Cerebellar nuclear complex (tissue), 1 donor: ENCODE data around the gene MPND.
"Not testable (repeated sequence)": the region's sequence is repeated elsewhere in the genome, so short reads cannot be mapped to it uniquely, and the experiment has no call there.

Experiments
- DNase-seq, 2 experiments: peaks; one replicate each; lab custom pipeline; 2025; lab: John Stamatoyannopoulos, UW

Gene MPND

DNA sequence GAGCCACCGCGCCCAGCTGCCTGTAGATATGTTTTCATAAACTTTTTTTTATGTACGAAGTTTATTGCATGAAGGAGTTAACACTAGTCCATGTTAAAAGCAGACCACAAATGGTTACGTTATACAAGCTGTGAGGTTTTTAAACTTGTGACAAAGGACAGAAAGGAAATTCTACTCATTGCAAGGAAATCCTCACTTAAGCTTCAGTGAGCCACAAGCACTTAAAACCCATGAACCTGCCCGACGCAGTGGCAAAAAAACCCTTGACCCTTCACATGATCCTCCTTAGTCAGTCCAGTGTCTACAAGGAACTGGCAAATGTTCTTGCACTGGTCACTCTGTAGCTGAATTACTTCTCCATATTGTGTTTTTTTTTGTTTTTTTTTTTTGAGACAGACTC, 4.2 kb downstream of the MPND start:
- DNase-seq, result no peak

DNA sequence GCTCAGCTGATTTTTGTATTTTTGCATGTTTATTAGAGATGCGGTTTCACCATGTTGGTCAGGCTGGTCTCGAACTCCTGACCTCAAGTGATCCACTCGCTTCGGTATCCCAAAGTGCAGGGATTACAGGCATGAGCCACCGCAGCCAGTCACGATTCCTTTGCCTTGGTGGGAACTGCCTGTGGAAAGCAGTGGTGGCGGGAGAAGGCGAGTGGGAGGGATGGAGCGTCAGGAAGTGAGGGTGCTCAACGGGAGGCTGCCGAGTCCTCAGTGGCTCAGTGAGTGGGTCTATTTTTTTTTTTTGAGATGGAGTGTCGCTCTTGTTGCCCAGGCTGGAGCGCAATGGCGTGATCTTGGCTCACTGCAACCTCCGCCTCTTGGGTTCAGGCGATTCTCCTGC, 5.9 kb downstream of the MPND start:
- not testable (repeated sequence) for DNase-seq

GRCh38 chr19:4350111-4350510, 6.7 kb downstream of the MPND start:
- DNase-seq, result no peak

DNA sequence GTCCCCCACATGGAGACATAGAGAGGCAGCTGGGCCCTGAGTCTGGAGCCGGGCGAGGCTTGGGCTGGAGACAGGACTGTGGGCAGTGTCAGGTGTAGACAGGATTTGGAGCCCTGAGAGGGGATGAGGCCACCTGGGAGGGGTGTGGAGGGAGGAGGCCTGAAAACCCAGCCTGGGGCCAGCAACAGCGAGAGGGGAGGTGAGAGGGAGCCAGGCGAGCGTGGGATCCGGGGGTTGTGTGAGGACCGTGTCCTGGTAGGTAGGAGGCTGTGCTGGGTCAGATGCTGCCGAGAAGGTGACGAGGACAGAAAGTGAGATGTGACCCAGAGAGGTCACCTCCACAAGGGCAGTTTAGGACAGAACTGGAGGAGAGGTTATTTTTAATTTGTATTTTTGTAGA, 7.4 kb downstream of the MPND start:
- no peak for DNase-seq

GRCh38 chr19:4352701-4353121, 9.3 kb downstream of the MPND start:
- DNase-seq, result no peak

DNA sequence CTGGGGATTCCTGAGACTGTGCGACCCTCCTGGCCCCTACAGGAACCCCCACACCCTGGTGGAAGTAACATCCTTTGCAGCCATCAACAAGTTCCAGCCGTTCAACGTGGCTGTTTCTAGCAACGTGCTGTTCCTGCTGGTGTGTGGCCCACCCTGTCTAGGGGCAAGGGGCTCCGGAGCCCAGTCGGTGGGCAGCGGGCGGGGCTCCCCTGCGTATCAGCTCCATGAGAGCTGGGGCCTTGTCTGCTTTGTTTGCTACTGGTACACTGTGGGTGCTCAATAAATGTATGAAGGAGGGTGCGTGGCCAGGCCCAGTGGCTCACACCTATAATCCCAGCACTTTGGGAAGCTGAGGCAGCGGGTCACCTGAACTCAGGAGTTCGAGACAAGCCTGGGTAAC, 10.9 kb downstream of the MPND start:
- DNase-seq, result no peak

DNA sequence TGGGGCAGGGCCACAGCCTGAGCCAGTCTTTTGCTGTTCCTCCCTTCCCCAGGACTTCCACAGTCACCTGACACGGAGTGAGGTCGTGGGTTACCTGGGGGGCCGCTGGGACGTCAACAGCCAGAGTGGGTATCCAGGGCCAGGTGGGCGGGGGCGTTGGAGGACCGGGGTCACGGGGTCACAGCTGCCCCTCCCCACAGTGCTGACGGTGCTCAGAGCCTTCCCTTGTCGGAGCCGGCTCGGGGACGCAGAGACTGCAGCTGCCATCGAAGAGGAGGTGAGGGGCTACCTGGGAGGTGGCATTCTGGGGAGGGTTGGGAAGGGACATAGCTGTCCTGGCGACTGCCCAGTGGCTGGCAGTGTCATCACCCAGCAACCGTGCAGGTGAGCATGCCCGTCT, 11.5 kb downstream of the MPND start:
- DNase-seq, result no peak

DNA sequence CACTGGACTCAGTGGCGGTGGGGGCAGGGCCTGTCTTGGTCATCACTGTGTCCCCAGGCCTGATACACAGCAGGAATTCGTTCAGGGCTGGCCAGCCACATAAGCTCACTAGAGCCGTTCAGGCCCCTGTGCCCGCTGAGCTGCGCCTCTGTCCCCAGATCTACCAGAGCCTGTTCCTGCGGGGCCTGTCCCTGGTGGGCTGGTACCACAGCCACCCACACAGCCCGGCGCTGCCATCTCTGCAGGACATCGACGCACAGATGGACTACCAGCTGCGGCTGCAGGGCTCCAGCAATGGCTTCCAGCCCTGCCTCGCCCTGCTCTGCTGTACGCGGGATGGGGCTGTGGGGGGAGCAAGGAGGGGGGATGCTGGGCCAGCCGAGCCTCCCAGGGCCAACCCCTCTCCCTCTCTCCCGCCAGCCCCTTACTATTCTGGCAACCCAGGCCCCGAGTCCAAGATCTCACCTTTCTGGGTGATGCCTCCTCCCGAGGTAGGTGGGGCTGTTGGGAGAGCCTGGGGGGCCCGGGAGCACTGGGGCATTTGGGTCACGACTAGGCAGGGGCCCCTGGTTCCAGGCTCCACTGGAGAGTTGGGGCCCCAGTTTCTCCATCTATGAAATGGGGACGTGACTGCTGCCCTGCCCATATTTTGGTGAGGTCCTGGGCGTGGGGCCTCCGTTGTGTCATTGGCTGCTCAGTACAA, 13.9 kb downstream of the MPND start:
- no peak for DNase-seq

DNA sequence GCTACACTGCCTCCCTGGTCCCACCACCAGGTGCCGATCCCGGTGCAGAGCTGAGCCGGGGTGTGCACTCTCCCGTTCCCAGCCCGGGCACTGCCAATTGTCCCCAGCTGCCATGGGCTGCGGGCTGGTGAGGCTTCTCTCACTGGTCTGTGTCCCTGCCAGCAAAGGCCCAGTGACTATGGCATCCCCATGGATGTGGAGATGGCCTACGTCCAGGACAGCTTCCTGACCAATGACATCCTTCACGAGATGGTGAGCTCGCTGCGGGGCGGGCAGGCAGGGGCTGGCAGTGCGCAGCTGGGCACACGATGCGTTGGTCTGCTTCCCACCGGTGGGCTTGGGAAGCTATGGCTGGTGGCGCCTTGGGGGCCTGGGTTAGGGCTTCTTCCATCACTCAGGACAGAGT, 14.6 kb downstream of the MPND start:
- no peak for DNase-seq

DNA sequence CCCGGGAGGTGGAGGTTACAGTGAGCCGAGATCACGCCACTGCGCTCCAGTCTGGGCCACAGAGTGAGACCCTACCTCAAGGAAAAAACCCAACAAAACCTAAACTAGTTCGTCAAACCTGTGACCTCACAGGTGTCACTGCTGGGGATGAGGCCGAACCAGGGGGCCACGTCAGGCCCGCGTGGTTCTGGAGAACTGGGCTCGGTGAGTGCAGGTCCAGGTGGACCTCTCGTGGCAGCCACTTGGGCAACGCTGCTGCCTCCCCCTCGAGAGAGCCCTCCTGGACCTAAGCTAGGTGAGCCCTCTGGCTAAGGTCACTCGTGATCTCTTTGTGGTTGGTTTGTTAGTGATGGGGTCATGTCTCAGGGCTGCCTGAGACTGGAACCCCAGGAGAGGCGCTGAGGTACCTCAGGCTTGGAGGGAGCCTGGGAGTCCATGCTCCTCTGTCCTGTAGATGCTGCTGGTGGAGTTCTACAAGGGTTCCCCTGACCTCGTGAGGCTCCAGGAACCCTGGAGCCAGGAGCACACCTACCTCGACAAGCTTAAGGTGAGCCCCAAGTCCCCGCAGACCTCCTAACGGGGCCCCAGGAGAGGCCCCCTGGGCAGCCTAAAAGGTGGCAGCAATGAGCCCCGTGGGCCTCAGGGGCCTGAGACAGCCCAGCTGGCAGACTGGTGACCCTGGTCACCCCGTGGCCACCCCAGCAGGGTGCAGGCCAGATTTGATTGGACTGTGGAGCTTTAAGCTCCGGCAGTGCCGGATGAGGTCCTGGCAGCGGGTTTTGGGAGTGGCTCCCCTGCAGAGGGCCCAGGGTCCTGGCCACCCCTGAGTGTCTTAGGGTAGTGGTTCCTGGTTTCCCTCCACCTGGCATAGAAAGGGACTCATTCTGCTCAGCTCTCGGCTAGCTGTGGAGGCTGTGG, 15.6 kb downstream of the MPND start:
- DNase-seq, result no peak

- DNase-seq, result no peak
Measured at GRCh38 chr19:4359627-4360000, 16.3 kb downstream of the MPND start.

GRCh38 chr19:4360081-4360569, 16.8 kb downstream of the MPND start:
- no peak for DNase-seq

DNA sequence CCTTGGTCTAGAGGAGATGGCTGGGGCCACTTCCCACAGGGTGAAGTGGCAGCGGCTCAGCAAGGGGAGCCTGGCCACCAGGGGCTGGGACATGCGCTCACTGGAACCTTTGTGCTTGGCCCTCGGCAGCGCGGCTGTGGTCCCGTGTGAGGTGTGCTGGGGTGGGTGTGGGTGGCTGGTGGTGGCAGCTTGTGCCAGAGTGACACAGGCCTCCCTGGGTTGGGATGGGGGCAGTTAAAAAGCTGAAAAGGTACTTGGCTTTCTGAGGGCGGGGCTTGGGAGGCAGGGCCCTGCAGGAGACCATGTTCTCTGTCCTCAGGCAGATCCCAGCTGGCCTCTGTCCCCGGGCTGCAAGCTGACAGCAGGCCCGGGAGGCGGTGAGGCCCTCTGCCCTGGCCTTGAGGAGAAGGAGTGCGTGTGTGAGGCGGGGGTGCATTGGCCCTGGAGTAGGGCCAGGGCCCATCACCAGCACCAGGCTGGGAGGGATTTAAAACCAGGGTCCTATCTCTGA, 17.3 kb downstream of the MPND start:
- no peak for DNase-seq

- no peak for DNase-seq
Measured at GRCh38 chr19:4361152-4362046, 18.0 kb downstream of the MPND start.

GRCh38 chr19:4362101-4362828, 18.9 kb downstream of the MPND start:
- DNase-seq, result no peak

DNA sequence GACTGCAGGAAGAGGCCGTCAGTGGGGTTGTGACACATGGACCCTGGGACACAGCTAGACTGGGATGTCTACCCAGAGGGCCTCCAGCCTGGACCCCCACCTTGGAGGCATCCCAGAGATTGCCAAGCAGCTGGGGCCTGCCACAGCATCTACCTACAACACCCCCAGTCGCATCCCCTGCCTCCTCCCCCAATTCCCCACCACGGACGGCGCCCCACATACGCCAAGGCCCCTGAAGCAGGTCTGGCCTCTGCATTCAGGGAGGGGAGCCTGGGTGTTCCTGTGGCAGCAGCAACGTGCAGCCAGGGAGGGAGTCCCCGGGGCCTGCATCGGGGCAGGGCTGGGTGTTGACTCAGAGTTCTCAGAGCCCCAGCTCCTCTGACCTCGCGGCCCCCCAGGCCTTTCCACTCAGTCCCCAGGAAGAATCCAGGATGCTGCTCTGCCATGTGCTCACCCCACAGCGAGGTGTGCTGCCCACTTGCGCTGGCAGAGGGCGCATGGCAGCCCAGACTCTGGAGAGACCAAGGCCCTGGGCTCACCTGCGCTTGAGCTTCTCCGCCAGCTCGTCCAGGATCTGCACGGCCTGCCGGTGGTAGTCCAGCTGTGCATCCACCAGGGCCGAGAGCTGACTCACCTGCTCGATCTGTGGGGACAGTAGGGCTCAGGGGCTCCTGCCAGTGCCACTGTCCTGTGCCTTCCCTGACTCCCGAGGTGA, 19.6 kb downstream of the MPND start:
- DNase-seq, result peak in 1 of 2 experiments; percentile 17

DNA sequence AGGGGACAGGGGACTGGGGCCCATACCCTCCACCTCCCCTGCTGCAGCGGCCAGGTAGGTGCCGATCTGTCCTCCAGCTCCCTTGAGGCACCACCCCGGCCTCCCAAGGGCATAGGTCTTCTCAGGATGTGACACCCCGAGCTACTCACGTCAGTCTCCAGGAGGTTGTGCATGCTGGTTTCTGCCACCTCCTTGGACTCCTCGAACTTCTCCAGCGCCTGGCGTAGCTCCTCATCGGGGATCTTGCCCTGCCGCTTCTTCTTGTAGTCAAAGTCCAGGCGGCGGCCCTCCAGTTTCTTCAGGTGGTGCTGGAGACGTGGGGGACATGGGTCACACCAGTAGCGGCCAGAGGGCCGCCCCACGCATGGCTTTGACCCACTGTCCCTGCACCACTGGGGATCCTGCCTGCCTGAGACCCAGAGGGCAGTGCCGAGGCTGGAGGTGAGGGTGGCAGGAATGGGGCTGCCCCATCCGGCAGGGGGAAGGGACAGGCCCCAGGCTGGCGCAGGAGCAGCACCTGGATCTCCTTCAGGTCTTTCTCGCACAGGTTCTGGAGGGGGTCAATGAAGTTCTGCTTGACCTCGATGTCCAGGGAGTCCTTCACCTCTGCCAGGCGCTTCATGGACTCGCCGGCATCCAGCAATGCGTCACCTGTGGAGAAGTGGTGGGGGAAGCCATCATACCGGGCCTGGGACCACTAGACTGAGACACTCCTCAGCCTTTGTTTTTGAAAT, 20.4 kb downstream of the MPND start:
- no peak for DNase-seq

DNA sequence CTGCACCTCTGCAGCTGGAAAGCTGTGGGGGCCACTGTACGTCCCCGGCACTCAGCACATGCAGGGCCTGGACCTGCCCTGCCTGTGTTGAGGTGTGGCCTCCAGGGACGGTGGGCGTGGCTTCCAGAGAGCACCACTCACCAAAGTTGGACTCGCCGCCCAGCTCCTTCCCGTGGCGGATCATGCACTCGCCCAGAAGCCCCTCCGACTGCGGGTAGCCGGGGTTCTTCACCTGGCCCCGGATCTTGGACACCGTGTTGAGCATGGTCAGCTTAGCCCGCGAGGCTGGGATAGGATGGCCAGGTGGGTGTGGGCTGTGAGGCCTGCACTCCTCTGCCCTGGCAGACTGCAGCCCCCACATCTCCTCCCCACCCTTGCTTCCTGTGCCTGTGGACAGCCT, 22.0 kb downstream of the MPND start:
- no peak for DNase-seq

GRCh38 chr19:4365791-4366665, 22.7 kb downstream of the MPND start:
- no peak for DNase-seq
